Measurements from ENCODE around the gene OLR1.

Gene OLR1

DNA sequence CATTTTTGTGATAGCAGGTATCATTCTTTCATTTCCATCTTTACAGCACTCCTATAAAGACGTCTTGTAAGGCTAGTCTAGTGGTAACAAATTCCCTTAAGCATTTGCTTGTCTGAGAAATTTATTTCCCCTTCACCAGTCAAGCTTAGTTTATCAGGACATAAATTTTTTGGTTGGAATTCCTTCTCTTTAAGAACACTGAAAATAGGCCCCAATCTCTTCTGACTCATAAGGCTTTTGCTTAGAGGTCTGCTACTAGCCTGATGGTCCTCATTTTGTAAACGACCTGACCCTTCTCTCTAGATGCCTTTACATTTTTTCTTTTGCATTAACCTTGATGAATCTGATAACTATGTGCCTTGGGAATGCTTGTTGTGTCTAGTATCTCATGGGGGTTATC lies 20.3 kb downstream of the OLR1 start:
- DNase-seq: no peak

DNA sequence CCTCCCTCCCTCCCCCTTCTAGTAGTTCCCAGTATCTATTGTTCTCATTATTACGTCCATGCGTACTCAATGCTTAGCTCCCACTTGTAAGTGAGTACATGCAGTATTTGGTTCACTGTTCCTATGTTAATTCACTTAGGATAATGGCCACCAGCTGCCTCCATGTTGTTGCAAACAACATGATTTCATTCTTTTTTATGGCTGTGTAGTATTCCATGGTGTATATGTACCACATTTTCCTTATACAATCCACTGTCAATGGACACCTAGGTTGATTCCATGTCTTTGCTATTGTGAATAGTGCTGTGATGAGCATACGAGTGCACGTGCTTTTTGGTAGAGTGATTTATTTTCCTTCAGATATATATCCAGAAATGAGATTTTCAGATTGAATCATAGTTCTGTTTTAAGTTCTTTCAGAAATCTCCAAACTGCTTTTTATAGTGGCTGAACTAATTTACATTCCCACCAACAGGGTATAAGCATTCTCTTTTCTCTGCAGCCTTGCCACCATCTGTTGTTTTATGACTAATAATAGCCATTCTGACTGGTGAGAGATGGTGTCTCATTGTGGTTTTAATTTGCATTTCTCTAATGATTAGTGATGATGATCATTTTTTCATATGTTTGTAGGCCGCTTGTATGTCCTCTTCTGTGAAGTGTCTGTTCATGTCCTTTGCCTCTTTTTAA lies 24.1 kb downstream of the OLR1 start:
- no peak for DNase-seq

DNA sequence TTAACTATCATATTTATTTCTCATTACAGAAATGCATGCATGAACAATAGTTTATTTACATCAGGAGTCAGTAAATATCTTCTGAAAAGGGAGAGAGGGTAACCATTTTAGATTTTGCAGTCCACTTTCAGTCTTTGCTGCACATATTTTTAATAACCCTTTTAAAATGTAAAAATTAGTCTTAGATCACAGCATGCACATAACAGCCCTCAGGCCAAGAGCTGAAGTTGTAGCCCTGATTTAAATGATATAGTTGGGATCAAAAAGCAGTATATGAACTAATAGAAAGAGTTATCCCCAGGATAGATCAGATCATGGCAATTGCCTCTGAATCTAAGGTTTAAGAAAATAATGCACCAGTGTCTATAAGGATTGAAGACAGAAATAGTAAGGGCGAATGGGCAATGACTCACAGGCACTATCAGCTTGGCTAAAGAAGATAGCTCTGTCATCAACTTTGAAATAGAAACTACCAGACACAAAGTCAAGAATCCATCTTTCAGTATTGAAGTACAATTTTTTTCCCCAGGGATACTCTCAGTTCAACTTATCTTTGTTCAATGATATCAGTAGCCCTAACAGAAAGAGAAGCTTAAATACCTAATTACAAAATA lies 28.8 kb downstream of the OLR1 start:
- DNase-seq: no peak

GRCh38 chr12:10140001-10140400 lies 31.9 kb downstream of the OLR1 start:
- DNase-seq: peak in 1 of 2 experiments; percentile 72

- no peak for DNase-seq
These were observed 35.2 kb downstream of the OLR1 start for GRCh38 chr12:10136637-10137205.

DNA sequence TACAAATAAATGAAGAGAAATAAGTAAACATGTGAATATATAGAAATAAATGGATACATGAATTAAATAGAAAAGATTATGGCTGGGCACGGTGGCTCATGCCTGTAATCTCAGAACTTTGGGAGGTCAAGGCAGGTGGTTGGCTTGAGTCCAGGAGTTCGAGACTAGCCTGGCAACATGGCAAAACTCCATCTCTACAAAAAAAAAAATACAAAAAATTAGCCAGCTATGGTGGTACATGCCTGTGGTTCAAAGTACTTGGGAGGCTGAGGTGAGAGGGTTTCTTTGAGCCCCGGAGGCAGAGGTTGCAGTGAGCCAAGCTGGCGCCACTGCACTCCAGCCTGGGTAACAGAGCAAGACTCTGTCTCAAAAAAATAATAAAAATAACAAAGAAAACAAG lies 36.8 kb downstream of the OLR1 start:
- no peak for DNase-seq

- no peak for DNase-seq
These were observed 39.0 kb downstream of the OLR1 start for GRCh38 chr12:10132850-10133370.

DNA sequence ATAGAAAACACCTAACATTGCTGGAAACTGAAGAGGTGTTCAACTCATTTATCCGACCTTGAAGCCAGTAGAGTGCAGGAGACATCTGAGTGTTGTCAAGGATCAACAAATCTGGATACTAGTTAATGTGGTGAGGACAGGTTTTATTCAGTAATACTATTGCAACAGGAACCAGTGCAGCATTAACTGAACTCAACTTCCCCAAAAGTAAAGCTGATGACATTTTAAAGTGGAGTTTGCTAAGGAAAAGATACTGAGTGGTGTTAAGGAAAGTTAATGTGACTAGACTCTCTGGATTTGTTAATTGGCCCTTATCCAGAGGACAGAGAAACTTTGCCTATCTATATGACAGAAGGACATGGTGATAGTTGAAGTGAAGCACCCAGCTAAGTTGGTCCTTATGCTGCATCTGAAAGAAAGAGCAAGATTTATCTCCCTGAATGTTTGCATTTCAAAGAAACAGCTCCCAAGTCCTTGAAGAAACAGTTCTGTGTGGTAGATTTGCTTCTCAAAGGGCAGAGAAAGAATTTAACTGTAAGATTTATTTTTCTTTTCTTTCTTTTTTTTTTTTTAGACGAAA lies 40.7 kb downstream of the OLR1 start:
- no peak for DNase-seq

DNA sequence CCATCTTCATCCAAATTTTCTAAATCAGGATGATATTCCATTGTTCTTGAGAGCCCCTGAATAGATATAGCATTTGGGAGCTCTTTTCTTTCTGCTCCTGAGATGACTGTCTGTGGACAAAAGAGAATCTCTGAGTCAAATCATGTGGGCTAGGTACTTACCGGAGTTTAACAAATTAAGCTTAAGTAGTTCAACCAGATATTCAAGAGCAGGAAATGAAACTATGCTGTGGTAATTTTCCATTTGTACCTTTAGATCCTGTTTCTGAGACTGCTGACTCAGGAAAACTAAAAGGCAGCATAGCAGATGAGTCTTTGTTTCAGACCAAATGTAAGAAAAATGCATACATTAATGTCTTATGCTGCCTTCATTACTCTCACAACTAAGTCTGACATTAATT lies 41.9 kb downstream of the OLR1 start, which contains the start of gene CLEC7A:
TSS of gene CLEC7A (minus strand) at position 158 of the 400 bp plus-strand sequence. CDS start at position 41, 117 bp downstream.
- no peak for DNase-seq

GRCh38 chr12:10128687-10129086 lies 43.2 kb downstream of the OLR1 start:
- no peak for DNase-seq

- DNase-seq: no peak
These were observed 45.5 kb downstream of the OLR1 start for GRCh38 chr12:10126413-10126812.

DNA sequence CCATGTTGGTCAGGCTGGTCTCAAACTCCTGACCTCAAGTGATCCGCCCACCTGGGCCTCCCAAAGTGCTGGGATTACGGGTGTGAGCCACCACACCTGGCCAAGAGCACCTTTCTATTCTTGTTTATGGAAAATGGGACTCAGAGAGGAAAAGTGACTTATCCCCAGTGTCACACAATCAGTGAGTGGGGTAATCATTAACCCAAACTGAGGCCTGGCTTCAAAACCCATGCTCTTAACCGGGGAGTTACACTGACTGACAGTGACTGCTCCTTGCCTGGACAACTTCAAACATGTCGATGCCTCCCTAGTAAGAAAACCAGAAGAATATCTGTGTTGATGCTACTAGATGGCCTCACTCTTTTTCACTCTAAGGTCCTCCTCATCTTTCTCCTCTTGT lies 49.2 kb downstream of the OLR1 start:
- no peak for DNase-seq

- DNase-seq: no peak
These were observed 50.7 kb downstream of the OLR1 start for GRCh38 chr12:10121278-10121677.

GRCh38 chr12:10119066-10119465 lies 52.9 kb downstream of the OLR1 start:
- DNase-seq: no peak

DNA sequence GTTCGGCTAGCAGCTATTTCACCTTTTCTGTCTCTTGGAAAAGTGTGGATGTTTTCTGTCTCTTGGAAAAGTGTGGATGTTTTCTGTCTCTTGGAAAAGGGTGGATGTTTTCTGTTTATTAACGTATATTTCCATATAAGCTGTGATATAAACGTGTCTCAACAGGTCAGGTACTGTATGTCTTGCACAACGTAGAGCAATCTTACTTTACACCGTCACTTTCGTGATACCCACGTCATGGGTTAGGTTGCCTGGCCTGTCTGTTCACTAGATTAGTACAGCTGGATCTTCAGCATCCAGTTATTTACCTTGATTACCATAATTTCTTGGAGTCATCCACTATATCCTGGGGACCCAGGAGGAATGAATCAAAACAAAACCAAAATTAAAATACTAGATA lies 56.0 kb downstream of the OLR1 start:
- no peak for DNase-seq

GRCh38 chr12:10115311-10115710 lies 56.6 kb downstream of the OLR1 start:
- no peak for DNase-seq

- no peak for DNase-seq
These were observed 58.0 kb downstream of the OLR1 start for GRCh38 chr12:10113920-10114319.

GRCh38 chr12:10113075-10113474 lies 58.9 kb downstream of the OLR1 start:
- no peak for DNase-seq

- no peak for DNase-seq
These were observed 60.5 kb downstream of the OLR1 start for GRCh38 chr12:10111451-10111850.

- DNase-seq: no peak
These were observed 61.6 kb downstream of the OLR1 start for GRCh38 chr12:10110256-10110844.

Data from SW 1271 (cell line).